Esophagus squamous epithelium (tissue), 4 donors: ENCODE results near the gene ELAVL2.

Source experiments
- POLR2A ChIP-seq, 4 donors: fragments of 450-650 bp; IDR thresholded peaks; one replicate each; pipeline ENCODE4 v1.6.1; 2017; ENCODE audit warnings: antibody characterized with exemption in 4 of 4, mild to moderate bottlenecking in 4 of 4, moderate library complexity in 3 of 4
- TF ChIP-seq, protein P1 (sequence below), 6 experiments: fragments of 450-650 bp in 4 of 6; fragments of 200-600 bp in 2 of 6; sonication (generic) in 2 of 6; IDR thresholded peaks; one replicate each; pipeline ENCODE4 v1.5.1; 2016 to 2019; ENCODE audit warnings: antibody characterized with exemption in 6 of 6, mild to moderate bottlenecking in 4 of 6, moderate library complexity in 4 of 6

DNA sequence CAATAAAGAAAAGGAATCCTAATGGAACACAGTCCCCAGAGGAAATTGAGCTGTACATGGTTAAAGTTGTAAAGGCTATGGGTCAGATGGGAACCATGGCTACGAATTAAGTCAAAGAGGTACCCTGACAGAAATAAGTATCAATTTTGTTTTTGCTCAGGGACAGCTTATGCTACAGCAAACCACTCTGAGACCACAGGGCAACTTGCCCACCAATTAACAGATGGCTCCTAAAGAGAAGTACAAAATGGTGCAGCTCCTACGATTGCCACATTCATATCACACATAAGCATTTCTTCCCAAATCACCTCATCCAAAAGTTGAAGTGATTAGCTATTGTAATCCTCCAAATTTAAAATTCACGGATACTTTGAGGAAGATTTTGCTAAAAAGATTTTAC, 83.0 kb downstream of the ELAVL2 start:
- TF ChIP-seq, protein P1, sequence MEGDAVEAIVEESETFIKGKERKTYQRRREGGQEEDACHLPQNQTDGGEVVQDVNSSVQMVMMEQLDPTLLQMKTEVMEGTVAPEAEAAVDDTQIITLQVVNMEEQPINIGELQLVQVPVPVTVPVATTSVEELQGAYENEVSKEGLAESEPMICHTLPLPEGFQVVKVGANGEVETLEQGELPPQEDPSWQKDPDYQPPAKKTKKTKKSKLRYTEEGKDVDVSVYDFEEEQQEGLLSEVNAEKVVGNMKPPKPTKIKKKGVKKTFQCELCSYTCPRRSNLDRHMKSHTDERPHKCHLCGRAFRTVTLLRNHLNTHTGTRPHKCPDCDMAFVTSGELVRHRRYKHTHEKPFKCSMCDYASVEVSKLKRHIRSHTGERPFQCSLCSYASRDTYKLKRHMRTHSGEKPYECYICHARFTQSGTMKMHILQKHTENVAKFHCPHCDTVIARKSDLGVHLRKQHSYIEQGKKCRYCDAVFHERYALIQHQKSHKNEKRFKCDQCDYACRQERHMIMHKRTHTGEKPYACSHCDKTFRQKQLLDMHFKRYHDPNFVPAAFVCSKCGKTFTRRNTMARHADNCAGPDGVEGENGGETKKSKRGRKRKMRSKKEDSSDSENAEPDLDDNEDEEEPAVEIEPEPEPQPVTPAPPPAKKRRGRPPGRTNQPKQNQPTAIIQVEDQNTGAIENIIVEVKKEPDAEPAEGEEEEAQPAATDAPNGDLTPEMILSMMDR (IDR thresholded peaks at IDR 0.05) = no peak
- TF ChIP-seq POLR2A (IDR thresholded peaks at IDR 0.05) = no peak
